Right renal cortex interstitium (tissue), 3 donors: ENCODE measurements around the gene DMBX1. TPM values are rescaled to one million over a fixed set of nuclear protein-coding genes. Genes with fewer than 3 reads are reported as not detected.

ENCODE experiments used
- DNase-seq, 3 donors: peaks; one replicate each; pipeline ENCODE4 v3.0.0-alpha.2; 2013; ENCODE audit warnings: low read depth in 3 of 3, low spot score in 2 of 3
- polyA plus RNA-seq, 3 donors: library from polyadenylated mRNA; unstranded; fragments of 120-200 nt; gene quantifications; one replicate each; pipeline ENCODE4 v1.2.1, GENCODE V29; 2013; ENCODE audit not compliant: insufficient read length in 3 of 3

The DMBX1 gene
- polyA plus RNA-seq, 3 donors, result not detected

DNA sequence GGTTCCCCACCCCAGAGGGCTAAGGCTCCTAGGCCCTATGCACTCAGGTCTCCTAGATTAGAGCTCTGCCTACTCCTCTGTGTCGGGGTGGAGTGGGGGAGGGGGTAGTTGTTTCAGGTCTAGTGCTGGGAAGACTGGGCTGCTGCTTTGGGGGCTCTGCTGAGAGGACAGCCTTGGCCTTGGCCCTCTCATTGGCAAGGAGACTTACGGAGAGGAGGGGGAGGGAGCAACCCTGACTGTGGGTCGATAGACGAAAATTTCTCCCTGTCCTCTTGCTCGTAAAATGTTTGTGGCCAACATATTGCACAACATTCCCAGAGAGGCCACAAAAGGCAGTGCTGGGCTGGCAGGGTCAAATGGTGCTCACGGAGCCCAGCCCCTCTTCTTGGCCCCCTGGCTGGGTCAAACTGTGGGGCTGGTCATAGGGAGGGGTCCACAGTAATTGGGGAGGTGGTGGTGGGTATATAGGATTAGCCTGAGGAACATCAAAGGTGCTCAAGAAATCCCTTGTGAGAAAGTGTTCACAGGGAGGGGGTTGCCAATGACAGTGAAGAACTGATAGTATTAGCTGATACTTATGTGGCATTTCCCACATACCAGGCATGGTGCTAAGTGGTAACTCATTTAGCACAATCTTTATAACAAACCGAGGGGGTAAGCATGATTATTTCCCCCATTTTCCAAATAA lies 8.5 kb upstream of the DMBX1 start:
- DNase-seq, result no peak

DNA sequence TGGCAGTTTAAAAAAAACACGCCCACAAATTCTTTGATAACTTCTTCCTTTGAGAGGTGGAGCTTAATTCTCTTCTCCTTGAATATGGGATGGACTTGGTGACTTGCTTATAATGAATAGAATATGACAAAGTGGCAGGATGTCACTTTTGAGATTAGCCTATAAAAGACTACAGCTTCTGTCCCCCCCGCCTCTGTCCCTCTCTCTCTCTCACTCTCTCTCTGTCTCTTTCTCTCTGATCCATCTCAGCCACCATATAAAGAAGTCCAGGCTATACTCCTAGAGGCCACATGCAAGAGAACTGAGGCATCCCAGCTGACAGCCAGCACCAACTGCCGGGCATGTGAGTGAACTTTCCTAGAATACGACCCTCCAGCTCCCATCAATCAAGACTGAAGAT lies 7.7 kb upstream of the DMBX1 start:
- no peak for DNase-seq

DNA sequence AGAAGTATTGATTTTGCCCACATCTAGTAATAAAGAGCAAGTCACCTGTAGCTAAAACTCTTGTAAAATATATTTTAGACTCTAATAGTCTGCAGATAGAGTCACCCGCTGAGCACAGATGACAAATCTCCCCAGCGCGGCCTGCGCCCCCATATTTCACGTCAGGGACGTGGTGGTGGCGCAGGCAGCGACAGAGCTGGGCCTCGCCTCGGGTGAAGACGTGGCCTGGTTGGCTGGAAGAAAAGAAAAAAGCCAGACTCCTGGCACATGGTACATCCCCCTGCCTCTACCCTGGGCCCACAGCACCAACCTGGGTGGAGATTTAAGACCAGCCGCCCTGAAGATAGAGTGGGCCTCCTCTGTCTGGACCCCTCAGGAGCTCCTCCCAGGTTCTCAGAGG lies 6.0 kb upstream of the DMBX1 start:
- no peak for DNase-seq

DNA sequence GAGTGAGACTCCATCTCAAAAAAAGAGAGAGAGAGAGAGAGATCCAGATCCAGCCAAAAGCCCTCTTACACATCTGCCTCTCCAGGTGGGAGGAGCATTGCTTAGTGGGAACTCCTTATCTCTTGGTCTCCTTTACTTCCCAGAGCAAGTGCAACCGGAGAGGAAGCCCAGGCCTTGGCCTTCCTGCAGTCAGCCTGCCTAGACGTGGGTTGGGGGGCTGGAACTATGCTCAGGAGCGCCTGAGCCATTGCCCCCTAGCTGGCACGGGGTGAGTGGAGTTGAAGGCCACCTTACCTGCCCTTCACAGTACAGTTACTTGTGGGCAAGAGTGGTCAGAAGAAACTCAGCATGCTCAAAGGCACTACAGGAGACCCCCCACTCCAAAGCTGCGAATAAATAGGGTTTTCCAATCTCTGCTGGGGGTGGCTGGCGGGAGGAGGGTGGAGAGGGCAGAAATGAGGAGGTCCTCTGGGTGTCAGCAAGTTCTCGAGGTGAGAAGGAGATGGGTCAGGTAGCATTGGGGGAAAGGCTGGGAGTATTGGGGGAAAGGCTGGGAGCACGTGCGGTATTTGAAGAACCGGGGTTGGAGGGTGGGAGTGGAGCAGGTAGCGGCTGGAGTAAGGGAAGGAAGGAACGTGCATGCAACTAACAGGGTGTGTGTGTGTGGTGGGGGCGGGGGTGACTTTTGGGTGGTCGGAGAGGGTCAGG lies 4.7 kb upstream of the DMBX1 start:
- no peak for DNase-seq

DNA sequence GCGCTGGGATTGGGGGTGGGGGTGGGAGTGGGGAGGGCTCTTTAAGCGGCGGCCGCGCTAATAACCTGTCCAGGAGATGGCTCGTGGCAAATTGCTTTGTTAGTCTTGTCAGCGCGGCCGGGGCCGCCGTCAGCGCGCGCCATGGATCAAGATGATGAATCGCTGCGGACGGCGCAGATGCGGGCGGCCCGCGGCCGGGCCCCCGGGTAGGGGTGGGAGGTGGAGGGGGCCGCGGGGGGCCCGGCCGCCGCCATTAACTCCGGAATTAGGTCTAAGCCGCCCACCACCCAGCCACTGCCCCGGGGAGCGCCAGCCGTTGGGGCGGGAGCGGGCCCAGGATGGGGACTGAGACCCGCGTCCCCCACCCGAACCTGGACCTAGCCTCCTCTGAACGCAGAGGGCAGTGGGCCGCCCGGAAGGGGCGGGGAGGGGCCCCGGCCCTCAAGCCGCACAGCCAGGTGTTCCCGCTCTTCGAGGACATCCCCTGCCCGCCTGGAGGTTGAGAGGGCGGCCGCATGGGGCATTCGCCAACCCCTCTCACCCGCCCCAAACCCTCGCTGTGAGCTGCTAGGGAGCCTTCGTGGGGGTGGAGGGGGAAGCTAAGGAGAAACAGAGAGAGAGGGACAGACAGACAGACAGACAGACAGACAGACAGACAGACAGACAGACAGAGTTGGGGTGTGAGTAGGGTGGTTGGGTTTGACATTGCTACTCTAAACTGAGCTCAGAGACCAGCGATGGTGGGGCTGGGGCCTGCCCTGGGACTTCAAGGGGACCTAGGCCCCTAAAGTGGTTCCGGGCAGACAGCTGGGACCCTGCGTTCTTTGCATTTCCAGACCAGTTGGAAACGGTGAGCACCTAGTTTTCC lies 3.8 kb upstream of the DMBX1 start:
- DNase-seq, result no peak

DNA sequence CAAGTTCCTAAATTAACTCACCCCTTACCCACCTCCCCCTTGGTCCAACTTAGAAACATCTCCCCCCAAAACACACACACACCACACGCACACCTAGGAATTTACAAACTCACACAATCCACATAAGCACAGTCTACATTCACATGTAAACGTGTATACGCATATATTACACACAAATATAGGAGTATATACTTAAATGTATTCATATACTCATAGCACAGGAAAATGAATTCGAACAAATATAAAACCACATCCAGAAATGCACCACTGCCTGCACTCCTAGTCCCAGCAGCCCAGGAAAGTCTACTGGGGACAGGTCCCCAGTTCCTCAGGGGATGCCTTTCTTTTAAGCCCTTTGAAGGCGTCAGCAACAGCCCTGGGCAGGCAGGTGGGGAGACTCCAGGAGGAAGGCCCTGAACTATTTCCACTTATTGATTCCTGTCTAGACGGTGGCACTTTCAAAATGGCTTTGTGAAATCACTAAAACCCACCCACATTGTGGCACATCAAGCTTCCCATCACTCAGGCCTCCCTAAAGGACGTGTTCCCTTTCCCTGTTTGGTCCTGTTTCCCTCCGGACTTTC lies 3.1 kb upstream of the DMBX1 start:
- no peak for DNase-seq

DNA sequence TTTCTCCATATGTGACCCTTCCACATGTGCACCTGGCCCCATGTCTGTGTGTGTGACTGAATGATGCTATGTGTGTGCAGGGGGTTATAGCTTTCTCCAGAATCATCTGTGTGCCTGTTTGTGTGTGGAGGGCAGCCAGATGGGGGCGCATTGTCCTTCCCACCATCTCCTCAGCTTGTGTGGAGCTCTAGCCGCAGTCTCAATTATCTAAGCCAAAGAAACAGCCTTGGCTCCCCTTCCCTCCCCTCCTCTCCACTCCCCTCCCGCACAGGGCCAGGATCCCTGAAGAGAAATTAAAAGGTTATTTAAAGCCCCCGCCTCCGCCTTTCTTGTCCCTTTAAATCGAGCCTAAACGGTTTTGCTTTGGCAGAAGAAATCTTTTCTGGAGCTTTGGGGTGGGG lies 1.8 kb upstream of the DMBX1 start:
- DNase-seq, result no peak

DNA sequence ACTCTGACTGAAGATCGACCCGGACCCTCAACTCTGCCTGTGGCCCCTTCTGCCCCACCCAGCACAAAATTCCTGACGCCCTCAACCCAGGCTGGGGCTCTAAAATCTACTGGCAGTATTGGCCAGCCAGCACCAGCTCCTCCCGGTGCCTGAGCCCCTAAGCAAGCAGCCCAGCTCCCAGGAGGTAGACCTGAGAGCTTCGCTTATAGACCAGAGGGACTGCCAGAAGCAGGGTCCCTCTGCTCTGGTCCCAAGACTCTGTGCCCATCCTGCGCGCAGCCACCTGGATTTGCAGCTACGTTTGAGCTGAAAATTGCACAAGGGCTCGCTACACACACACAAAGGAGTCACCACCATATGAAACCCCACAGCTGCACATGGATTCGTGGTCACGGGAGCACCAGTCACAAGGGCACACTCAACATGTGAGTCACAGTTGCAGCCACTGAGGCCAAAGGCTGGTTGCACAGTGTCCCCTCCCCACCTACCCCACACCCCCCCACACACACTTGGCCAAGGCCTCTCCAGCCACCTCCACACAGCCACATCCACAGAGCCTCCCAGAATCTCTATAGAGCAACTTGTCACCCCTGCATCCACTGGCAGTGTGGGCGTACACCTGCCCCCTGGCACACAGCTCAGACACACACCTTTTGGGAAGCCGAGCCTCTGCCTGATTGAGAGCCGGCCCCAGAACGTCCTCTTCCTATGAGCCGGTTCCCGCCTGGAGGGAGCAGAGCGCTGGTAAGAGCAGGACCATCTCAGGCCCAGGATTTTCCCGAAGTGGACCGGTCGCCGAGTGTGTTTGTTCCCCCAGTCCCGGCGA lies 1.1 kb upstream of the DMBX1 start:
- no peak for DNase-seq

DNA sequence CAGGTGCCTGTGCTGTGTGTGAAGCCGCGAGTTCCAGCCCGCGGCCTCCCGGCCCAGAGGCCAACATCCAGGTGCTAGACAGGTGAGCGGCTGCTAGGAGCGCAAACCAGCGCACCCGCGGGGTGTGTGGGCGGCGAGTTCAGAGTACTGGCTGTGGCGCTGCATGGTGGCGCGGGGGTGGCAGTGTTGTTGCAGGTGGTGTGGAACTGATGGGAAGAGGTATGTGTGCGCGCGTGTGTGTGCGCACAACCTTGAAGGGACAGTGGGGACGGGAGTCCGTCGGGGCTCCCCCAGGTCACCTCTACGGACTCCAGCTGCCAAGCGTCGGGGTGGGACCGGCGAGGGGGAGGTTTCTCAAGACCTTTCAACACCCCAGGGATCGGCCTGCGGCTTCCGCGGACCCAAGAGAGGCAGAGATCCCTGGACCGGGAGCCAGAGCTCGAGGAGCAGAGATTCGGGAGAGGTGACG lies 433 bp upstream of the DMBX1 start:
- no peak for DNase-seq

DNA sequence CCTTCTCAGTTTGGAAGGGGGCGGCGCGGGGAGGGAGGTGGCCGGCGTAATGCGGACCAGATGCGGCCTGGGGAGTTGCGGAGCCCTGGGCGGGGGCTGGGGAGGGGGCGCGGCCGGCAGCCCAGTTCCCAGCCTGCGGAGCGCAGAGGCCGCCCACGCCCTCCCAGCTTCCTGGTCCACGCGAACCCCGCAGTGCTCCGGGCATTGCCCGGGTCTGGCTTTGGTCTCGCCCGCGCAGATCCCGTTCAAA lies 695 bp downstream of the DMBX1 start:
- DNase-seq, result no peak

DNA sequence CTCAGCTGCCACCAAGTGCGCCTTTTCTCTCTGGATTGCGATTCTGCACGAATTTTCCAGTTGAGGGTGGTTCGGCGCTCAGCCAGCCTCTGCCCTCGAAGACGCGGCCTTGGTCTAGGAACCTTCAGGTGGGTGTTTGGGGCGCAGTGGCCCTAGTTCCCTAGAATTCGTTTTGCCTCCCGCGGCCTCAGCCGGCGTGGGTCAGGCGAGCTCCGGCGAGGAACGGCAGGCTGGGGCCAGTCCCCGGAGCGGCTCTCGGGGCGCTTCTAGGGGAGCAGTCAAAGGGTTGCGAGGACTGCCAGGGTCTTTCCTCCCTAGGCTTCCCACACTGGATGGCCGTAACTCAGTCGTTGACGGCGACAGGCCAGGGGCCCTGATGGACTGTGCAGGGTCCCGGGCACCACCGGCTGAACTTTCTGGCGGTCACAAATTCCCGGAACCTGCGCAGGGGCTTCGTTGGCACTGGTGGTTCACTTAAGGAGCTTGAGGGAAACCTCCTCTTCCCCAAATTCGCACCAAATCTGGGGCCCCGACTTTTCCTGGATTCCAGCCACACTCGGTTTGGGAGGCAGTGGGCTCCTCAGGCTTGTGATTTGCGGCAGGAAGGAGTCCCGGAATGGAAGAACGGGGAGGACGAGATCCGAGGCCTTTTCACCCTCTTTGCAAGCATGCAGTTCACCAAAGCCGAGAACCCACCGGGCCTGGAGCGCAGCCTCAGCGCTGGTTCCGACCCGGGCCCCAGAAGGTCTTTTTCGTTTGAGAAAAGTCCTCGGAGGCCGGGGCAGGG lies 1.2 kb downstream of the DMBX1 start:
- no peak for DNase-seq

DNA sequence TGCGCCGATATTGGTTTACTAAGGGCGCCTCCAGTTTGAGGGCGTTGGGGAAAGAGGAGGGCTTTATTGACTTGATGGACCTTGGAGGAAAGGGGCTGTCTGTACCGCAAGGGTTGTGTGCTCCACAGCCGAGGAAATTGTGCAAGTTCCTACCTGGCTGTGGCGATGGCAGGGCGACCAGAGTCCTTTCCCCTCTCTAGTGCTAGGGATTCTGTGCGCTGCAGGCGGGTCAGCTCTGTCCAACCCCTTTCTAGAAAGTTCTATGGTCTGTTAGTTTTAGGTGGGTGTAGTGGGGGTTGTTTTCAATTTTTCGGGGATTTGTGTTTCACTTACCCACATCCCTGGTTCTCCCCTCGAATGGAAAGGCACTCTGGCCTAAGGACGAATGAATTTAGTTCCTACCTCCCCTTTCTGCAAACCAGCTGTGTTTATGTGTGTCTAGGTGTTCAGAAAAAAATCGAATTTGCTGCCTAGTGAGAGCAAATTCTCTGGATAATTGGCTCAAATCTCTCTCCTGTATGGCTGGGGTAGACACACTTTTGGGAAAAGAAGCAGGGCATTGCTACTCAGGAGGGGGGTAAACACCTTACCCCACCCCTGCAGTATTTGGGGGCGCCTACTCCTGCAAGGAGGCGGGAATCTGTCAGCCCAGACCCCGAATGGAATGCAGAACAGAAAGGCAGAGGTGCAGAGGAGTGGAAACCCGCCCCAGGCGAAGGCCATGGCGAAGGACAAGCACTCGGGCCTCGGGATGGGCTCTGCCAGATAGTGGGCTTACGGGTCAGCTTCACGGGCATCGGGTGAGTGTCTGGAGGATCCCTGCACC lies 2.0 kb downstream of the DMBX1 start:
- DNase-seq, result no peak

DNA sequence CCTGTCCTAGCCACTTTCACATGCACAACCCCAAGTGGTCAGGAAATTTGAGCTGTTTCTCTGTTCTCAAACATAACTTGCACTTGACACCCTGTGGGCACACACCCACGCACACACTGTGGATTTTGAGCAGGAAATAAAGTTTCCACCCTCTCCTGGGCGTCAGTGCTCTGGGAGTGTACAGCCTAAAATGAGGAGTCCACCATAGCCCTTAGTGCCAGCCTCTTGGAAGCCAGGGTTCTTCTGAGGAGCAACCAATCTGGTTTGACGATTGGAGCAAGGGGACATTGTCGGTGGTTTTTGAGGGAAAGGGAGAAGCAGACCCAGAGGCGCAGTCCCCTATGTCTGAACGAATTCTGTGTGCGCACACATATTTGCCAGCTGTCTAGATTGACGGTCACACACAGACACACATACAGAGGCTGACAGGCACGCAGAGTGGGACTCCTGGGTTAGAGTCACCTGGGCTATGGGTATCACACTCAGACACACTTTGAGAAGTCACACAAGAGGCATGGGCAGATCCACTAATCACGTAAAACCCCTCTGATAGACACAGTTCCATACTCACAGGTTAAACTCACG lies 2.7 kb downstream of the DMBX1 start:
- no peak for DNase-seq

DNA sequence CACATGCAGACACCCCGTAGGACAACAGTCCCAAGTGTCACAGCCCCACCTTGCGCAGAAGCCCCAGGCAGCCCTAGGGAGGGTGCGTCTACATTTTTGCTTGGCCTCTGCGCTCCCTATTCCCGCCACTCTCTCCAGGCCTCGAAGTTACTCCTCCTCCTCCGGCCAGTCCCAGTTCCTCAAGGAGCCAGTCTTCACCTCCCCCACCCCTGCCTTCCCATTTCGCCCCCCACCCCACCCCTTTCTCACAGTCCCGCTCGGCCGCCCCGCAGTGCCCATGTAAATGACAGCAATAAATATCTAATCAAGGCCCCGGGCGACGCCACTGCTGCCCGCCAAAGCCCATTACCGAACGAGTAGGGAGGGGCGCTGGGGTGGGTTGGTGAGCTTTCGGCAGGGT lies 3.2 kb downstream of the DMBX1 start:
- no peak for DNase-seq

DNA sequence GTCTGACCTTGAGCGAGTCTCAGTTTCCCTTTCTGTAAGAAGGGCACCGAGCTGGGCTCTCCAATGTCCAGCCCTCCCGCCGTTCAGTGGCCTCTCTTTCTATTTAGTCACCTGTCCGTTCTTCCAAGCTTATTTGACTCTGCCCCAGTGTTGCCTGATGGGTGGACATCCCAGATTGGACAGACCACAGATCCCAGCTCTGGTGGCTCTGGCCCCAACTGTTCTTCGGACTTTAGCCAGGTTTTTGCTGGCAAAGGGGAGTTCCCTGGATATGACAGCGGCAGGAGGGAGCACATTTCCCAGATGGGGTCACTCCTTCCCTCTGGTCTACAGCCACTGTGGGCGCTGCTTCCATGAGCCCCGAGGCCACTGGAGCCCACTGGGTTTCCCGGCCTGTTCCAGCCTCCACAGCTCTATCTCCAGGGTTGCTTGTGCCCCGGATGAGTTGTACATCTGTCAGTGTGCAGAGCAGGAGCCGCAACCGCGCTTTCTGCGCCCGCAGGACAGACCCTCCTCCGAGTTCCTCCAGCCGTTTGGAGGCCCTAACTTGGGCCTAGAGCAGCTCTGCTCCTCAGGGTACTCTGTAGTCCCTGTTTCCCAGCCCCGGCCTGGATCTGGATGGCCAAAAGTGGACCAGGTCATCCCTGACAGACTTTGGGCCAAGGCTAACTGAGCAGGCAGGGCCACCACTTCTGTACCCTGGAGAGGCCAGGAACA lies 3.8 kb downstream of the DMBX1 start:
- no peak for DNase-seq

DNA sequence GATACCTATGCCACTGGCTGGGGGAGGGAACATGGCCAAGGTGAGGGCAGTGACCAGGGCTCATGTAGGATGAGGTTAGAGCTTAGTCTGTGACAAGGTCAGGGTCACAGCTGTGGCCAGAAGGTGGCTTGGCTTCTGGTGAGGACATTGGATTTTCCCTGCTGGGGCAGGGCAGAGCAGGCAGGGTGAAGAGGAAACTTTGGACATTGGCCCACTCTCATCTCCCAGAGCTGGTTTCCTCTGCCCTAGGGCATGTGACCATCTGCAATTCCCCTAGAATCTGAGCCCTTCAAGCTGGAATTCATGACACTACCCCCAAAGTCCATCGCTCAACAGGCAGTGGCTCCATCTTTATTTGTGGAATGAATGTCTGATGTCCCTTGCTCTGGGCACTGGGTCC lies 5.3 kb downstream of the DMBX1 start:
- no peak for DNase-seq

DNA sequence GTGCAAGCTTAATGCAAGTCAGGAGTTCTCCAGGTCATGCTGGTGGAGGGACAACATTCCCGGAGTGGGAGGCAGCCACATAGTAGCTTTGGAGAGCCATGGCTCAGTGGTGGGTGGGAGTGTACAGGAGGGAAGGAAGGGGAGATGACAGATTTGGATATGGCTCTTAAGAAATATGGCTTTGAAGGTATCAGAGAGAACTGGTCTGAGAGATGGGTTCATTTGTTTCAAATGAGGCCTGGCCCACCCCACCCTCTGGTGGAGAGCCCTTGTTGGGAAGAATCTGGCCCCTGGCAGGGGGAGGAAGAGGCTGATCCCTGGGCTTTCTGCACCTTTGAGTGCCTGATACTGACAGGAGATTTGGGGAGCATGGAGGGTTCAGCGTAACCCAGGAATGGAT lies 6.1 kb downstream of the DMBX1 start:
- DNase-seq, result no peak

DNA sequence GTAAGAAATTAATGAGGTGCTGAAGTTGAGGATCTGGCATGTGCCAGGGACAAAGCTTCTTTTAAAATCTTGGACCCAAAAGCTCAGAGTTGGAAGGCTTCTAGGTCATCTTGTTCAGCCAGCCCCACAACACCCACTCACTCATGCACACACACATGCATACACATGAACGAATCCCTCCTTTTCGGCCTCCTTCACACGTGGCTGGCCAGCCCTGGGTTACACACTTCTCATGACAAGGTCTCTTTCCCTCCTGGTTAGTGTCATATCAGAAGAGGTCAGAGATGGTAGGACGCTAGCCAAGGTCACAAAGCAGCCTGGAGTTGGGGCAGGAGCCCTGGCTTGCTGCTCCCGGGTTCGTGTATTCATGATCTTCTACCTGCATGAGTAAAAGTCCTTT lies 6.9 kb downstream of the DMBX1 start:
- no peak for DNase-seq
